K562 (cell line): ENCODE measurements around the gene CUTA. TPM values are rescaled to one million over a fixed set of nuclear protein-coding genes. Genes with fewer than 3 reads are reported as not detected.

Source experiments
- EHMT2 ChIP-seq: fragments of 450-650 bp; IDR thresholded peaks from 2 replicates; pipeline ENCODE4 v1.6.1; 2018; ENCODE audit warnings: antibody characterized with exemption
- ETV6 ChIP-seq, 3 experiments: fragments of 150-350 bp in 1 of 3; sonication (generic) in 1 of 3; formaldehyde crosslinking in 1 of 3; IDR thresholded peaks; 2 replicates each; pipeline versions ENCODE4 v1.6.1 to v1.8.0; 2014 to 2022; ENCODE audit warnings: borderline replicate concordance in 2 of 3, low read depth in 2 of 3, antibody characterized with exemption in 1 of 3, low read length in 1 of 3, mild to moderate bottlenecking in 1 of 3, missing genetic modification reagents in 1 of 3
- FOS ChIP-seq: IDR thresholded peaks from 3 replicates; pipeline ENCODE4 v1.6.1; 2011; ENCODE audit not compliant: insufficient read length; ENCODE audit errors: extremely low read depth
- HMBOX1 ChIP-seq: sonication (generic); IDR thresholded peaks from 2 replicates; pipeline ENCODE4 v1.6.1; 2016
- LARP7 ChIP-seq: fragments of 450-650 bp; IDR thresholded peaks from 2 replicates; pipeline ENCODE4 v1.6.1; 2016
- MAFG ChIP-seq: fragments of 450-650 bp; conservative IDR thresholded peaks from 2 replicates; pipeline ENCODE4 v1.6.1; 2016; ENCODE audit warnings: missing genetic modification characterization, missing compliant biosample characterization
- MEF2D ChIP-seq: conservative IDR thresholded peaks from 2 replicates; pipeline ENCODE4 v1.6.1; 2016; ENCODE audit warnings: low read depth, missing genetic modification characterization, missing compliant biosample characterization
- SP1 ChIP-seq: sonication (generic); formaldehyde crosslinking; IDR thresholded peaks from 2 replicates; pipeline ENCODE4 v1.8.1; 2022; ENCODE audit warnings: mild to moderate bottlenecking, missing genetic modification reagents
- ZBTB11 ChIP-seq, 3 experiments: fragments of 200-800 bp in 1 of 3; fragments of 250-450 bp in 1 of 3; fragments of 450-650 bp in 1 of 3; sonication (Bioruptor Pico) in 1 of 3; sonication (Bioruptor generic) in 1 of 3; formaldehyde crosslinking in 1 of 3; IDR thresholded peaks; 2 replicates each; pipeline versions ENCODE4 v1.6.1 to v1.8.0; 2016 to 2022; ENCODE audit warnings: mild to moderate bottlenecking in 2 of 3, missing genetic modification characterization in 2 of 3, missing compliant biosample characterization in 1 of 3, moderate library complexity in 1 of 3
- ZBTB33 ChIP-seq: sonication (generic); formaldehyde crosslinking; IDR thresholded peaks from 2 replicates; pipeline ENCODE4 v1.8.1; 2023; ENCODE audit warnings: mild to moderate bottlenecking, missing genetic modification reagents
- ZMIZ1 ChIP-seq, 2 experiments: fragments of 150-350 bp in 1 of 2; IDR thresholded peaks; 2 replicates each; pipeline ENCODE4 v1.6.1; 2012 to 2016; ENCODE audit warnings: low read depth in 2 of 2, low read length in 2 of 2, mild to moderate bottlenecking in 1 of 2, moderate library complexity in 1 of 2
- ZNF518B ChIP-seq: fragments of 250-450 bp; sonication (Bioruptor Pico); IDR thresholded peaks from 2 replicates; pipeline ENCODE4 v1.5.0; 2021; ENCODE audit warnings: mild to moderate bottlenecking, moderate library complexity
- ZNF766 ChIP-seq: fragments of 200-800 bp; sonication (Bioruptor generic); conservative IDR thresholded peaks from 2 replicates; pipeline ENCODE4 v1.6.1; 2016; ENCODE audit warnings: missing genetic modification characterization, missing compliant biosample characterization
- polyA plus RNA-seq, 8 experiments: library from polyadenylated mRNA; depleted of rRNA in 4 of 8; stranded (reverse) in 5 of 8; unstranded in 3 of 8; fragments of >200 nt; fragmentation: Nextera tagmentation in 2 of 8; fragmentation: Illumina TruSeq in 1 of 8; extraction: Ambion mirVana in 2 of 8; extraction: Trizol in 1 of 8; gene quantifications; 2 replicates each; pipeline versions ENCODE4 v1.2.1 to v1.2.3, GENCODE V29; 2011 to 2014; ENCODE audit warnings: inconsistent platforms in 1 of 8, missing spikeins in 1 of 8
- total RNA-seq, 7 experiments: library from RNA; depleted of rRNA in 6 of 7; stranded (reverse); fragments of >200 nt in 6 of 7; fragmentation: Illumina TruSeq in 2 of 7; extraction: Trizol in 2 of 7; gene quantifications; 2 replicates each; pipeline versions ENCODE4 v1.2.1 to v1.2.3, GENCODE V29; 2011 to 2021; ENCODE audit warnings: low replicate concordance in 1 of 7

The CUTA gene
- total and polyA plus RNA-seq, 9 of the 15 experiments (the other 6 are each of a cell fraction or from before 2014, with no cell fraction given), result 166 to 682 (median 310) TPM

GRCh38 chr6:33384581-33385020 lies 33.3 kb downstream of the CUTA start (continued):
- TF ChIP-seq ETV6 (IDR thresholded peaks at IDR 0.05; ENCODE audit: borderline replicate concordance in 1 of 2, low read depth in 2 of 2, low read length in 1 of 2) (no peak), ETV6 (CRISPR knock-in tag; IDR thresholded peaks at IDR 0.05; ENCODE audit: borderline replicate concordance) (no peak), ZMIZ1 (IDR thresholded peaks at IDR 0.05; ENCODE audit: low read depth in 2 of 2, low read length in 2 of 2) (no peak), LARP7 (no peak), FOS (no peak), HMBOX1 (no peak), MEF2D (peak; percentile 31; the same call in 1 of the 2 replicates), MAFG (tag) (no peak), ZNF518B (no peak), EHMT2 (peak; percentile 42; the same call in 1 of the 2 replicates), ZBTB11 (CRISPR knock-in tag; IDR thresholded peaks at IDR 0.05) (no peak), SP1 (CRISPR knock-in tag) (no peak), ZBTB33 (no peak), ZNF766 (CRISPR knock-in tag) (no peak)
